Measurements from ENCODE around the gene SEC23IP. TPM values are rescaled to one million over a fixed set of nuclear protein-coding genes. Genes with fewer than 3 reads are reported as not detected.

The SEC23IP gene
- total RNA-seq, 1 experiment from 2014 or later = 132 TPM

Small RNA genes lying within 50 kb of the gene (microRNA-seq; reads per million reads assigned to microRNA genes)
- gene MIR4682 (ENCODE audit: unreplicated experiment) = not detected

Other genes with a start within 250 kb of the SEC23IP start
- 131 TPM for gene BAG3, start 241.3 kb upstream of the SEC23IP start, total RNA-seq (2021; ENCODE audit: unreplicated experiment)
- gene INPP5F, start 166.7 kb upstream of the SEC23IP start, total RNA-seq (2021; ENCODE audit: unreplicated experiment) = 26.7 TPM
- 94.5 TPM for gene MCMBP, start 19.9 kb upstream of the SEC23IP start, total RNA-seq (2021; ENCODE audit: unreplicated experiment)